Measurements from ENCODE around the gene IRF2BP1.
"Not testable (repeated sequence)": the region's sequence is repeated elsewhere in the genome, so short reads cannot be mapped to it uniquely, and the experiment has no call there.

The IRF2BP1 gene

GRCh38 chr19:45902651-45903625, 17.0 kb upstream of the IRF2BP1 start:
- H3K27ac ChIP-seq, result peak overlapping the region; percentile 28
- peak; percentile 64 for DNase-seq (ENCODE audit: low read depth, low spot score)

- no peak for DNase-seq (ENCODE audit: low read depth, low spot score)
- H3K27ac ChIP-seq, result peak within 1 kb of the TSS; percentile 28
Measured at GRCh38 chr19:45901912-45902650, 16.1 kb upstream of the IRF2BP1 start, which contains the start of gene MYPOP. Gene MYPOP, minus strand, starts transcription at chr19:45902613. Its CDS starts 840 bp downstream, at chr19:45901773.

- H3K27ac ChIP-seq, result no peak overlapping the region
- DNase-seq (ENCODE audit: low read depth, low spot score), result no peak
Measured at GRCh38 chr19:45901432-45901911, 15.5 kb upstream of the IRF2BP1 start.

GRCh38 chr19:45900738-45901431, 14.9 kb upstream of the IRF2BP1 start:
- H3K27ac ChIP-seq, result no peak overlapping the region

GRCh38 chr19:45899919-45900589, 14.1 kb upstream of the IRF2BP1 start:
- no peak for DNase-seq (ENCODE audit: low read depth, low spot score)
- H3K27ac ChIP-seq, result no peak overlapping the region

More at GRCh38 chr19:45900738-45901431, 14.9 kb upstream of the IRF2BP1 start:
- DNase-seq (ENCODE audit: low read depth, low spot score), result no peak

GRCh38 chr19:45899253-45899652, 13.3 kb upstream of the IRF2BP1 start:
- H3K27ac ChIP-seq, result no peak overlapping the region
- DNase-seq (ENCODE audit: low read depth, low spot score), result no peak

- no peak for DNase-seq (ENCODE audit: low read depth, low spot score)
- H3K27ac ChIP-seq, result no peak overlapping the region
Measured at GRCh38 chr19:45897261-45897812, 11.4 kb upstream of the IRF2BP1 start.

GRCh38 chr19:45895983-45896599, 10.2 kb upstream of the IRF2BP1 start:
- not testable (repeated sequence) for H3K27ac ChIP-seq; DNase-seq (ENCODE audit: low read depth, low spot score)

GRCh38 chr19:45895519-45895972, 9.6 kb upstream of the IRF2BP1 start:
- DNase-seq (ENCODE audit: low read depth, low spot score), result no peak
- H3K27ac ChIP-seq, result no peak overlapping the region

- H3K27ac ChIP-seq, result no peak overlapping the region
- no peak for DNase-seq (ENCODE audit: low read depth, low spot score)
Measured at GRCh38 chr19:45890877-45891276, 4.9 kb upstream of the IRF2BP1 start.

- no peak overlapping the region for H3K27ac ChIP-seq
- no peak for DNase-seq (ENCODE audit: low read depth, low spot score)
Measured at GRCh38 chr19:45889210-45889885, 3.4 kb upstream of the IRF2BP1 start.

- no peak for DNase-seq (ENCODE audit: low read depth, low spot score)
Measured at GRCh38 chr19:45887200-45887710, 1.3 kb upstream of the IRF2BP1 start.

GRCh38 chr19:45886427-45887199, 672 bp upstream of the IRF2BP1 start:
- DNase-seq (ENCODE audit: low read depth, low spot score), result peak; percentile 88
- H3K27ac ChIP-seq, result peak overlapping the region; percentile 83

More at GRCh38 chr19:45887200-45887710, 1.3 kb upstream of the IRF2BP1 start:
- peak overlapping the region; percentile 83 for H3K27ac ChIP-seq

GRCh38 chr19:45884682-45885555, 1.0 kb downstream of the IRF2BP1 start:
- H3K27ac ChIP-seq, result peak overlapping the region; percentile 83
- no peak for DNase-seq (ENCODE audit: low read depth, low spot score)

GRCh38 chr19:45883881-45884681, 1.9 kb downstream of the IRF2BP1 start:
- H3K27ac ChIP-seq, result no peak overlapping the region
- no peak for DNase-seq (ENCODE audit: low read depth, low spot score)

GRCh38 chr19:45883586-45883880, 2.4 kb downstream of the IRF2BP1 start:
- no peak overlapping the region for H3K27ac ChIP-seq
- no peak for DNase-seq (ENCODE audit: low read depth, low spot score)
